ENCODE data around the gene CRIP2. TPM values are rescaled to one million over a fixed set of nuclear protein-coding genes. Genes with fewer than 3 reads are reported as not detected.

The CRIP2 gene
- total and polyA plus RNA-seq, 9 donors: 0.35 to 242 (median 47.8) TPM

DNA sequence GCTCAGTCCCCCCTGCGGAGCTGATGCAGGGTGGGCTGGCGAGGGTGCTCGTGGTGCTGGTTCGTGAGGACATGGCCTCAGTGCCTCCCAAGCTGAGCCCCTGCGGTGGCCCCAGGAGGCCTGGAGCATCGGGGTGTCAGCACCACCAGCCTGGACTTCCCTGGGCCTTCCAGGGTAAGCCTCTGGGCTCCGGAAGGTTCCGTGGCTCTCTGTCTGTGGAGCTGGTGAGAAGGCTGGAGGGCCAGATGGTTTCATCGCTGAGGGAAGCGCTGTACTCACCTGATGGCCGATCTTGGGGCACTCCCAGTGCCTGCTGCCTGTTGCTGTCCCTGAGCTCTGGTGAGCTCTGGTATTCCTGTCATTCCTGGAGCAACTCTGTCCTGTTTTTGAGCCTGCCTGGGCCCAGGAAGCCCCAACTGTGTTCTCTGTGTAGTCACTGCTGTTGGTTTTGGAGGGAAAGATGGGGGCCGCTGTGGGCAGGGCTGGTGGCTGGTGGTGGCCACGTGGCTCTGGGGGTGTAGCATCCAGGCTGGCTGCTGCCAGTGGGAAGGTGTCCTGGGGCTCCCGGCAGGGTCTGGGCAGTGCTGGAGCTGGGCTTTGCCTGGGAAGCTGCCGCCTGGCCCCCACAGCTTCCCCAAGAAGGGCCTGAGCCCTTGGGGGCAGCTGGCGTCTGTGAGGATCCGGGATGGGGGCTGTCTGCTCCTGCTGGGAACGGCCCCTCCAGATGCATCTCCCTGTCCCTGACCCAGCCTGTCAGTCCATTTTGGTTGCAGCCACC, 36.7 kb upstream of the CRIP2 start:
- Histone ChIP-seq H3K4me3 (no peak overlapping the region), H3K36me3 (no peaks in the 10 kb centered on the region), H3K4me1 (ENCODE audit: insufficient read depth) (peaks cover 2% of the 10 kb centered on the region), H3K27me3 (no peaks in the 10 kb centered on the region), H3K9me3 (no peaks in the 10 kb centered on the region), H3K27ac (no peak overlapping the region)
- DNase-seq: no peak
- intact Hi-C loops (cut with DNase I): no loop called here
- 87 to 91% (median 88%) methylated on average over 15 to 18 of the region's 18 CpGs for WGBS, 3 donors
- no peak for TF ChIP-seq EP300 (IDR thresholded peaks at IDR 0.05)
- no peak for TF ChIP-seq POLR2A (IDR thresholded peaks at IDR 0.05)
- TF ChIP-seq, protein P1, sequence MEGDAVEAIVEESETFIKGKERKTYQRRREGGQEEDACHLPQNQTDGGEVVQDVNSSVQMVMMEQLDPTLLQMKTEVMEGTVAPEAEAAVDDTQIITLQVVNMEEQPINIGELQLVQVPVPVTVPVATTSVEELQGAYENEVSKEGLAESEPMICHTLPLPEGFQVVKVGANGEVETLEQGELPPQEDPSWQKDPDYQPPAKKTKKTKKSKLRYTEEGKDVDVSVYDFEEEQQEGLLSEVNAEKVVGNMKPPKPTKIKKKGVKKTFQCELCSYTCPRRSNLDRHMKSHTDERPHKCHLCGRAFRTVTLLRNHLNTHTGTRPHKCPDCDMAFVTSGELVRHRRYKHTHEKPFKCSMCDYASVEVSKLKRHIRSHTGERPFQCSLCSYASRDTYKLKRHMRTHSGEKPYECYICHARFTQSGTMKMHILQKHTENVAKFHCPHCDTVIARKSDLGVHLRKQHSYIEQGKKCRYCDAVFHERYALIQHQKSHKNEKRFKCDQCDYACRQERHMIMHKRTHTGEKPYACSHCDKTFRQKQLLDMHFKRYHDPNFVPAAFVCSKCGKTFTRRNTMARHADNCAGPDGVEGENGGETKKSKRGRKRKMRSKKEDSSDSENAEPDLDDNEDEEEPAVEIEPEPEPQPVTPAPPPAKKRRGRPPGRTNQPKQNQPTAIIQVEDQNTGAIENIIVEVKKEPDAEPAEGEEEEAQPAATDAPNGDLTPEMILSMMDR (IDR thresholded peaks at IDR 0.05): no peak

DNA sequence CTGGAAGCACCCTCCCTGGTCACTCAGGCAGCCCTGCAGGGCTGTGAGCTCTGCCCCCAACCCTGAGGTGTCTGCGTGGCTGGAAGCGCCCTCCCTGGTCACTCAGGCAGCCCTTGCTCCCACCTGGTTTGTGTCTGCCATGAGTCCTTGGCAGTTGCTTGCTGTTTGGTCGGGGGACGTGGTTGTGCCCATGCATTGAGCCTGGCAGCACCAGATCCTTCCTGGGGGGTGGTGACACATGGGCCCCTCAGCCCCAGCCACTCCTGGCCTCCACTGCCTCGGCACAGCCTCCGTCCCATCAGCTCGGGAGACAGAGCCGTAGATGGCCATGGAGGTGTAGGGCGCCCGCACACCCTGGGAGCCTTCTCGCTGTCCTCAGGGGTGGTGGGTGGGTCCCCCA, 35.4 kb upstream of the CRIP2 start:
- 83 to 86% (median 86%) methylated on average over 10 to 11 of the region's 11 CpGs for WGBS, 3 donors
- H3K36me3 ChIP-seq: no peaks in the 10 kb centered on the region
- no peaks in the 10 kb centered on the region for H3K27me3 ChIP-seq
- DNase-seq: no peak
- H3K4me1 ChIP-seq (ENCODE audit: insufficient read depth): peaks cover 2% of the 10 kb centered on the region
- no peak overlapping the region for H3K4me3 ChIP-seq
- TF ChIP-seq POLR2A (IDR thresholded peaks at IDR 0.05): no peak
- TF ChIP-seq, protein P1 (IDR thresholded peaks at IDR 0.05): no peak
- TF ChIP-seq EP300 (IDR thresholded peaks at IDR 0.05): no peak
- intact Hi-C loops (cut with DNase I): no loop called here
- no peak overlapping the region for H3K27ac ChIP-seq
- no peaks in the 10 kb centered on the region for H3K9me3 ChIP-seq

DNA sequence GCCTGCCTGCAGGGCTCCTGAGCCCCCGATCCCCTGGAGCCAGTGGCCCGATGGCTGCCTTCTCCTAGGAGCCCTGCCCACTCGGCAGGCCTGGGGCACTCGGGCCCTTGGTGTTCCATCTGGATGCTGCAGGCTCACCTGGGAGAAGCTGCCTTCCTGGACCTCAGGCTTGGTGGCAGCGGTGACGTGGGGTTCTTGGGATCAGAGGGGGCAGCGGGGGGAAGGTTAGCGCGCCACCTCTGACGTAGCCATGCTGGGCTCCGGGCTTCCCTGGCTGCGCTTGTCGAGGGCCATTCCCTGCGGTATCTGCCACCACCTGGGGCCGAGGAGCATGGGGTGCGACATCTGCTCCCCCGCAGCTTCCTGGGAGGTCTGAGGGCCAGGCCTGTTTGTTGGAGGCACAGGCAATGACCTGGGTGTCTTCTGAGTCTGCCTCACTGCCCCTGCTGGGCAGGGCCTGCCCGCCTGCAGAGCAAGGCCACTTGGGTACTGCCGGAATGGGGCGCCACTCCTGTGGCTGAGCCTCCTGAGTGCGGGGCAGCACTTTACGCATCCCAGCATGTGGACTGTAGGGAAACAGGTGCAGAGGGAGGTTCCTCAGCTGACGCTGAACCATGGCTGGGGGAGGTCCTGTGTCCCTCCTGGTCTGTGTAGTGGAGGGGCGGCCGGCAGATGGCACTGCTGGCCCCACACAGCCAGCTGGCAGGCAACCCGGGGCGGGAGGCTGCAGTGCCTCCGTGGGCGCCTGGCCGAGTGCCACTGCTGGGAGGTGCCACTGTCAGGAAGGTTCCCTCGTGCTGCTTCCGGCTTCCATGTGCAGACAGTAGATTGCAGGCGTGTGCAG, 34.7 kb upstream of the CRIP2 start:
- no peak for DNase-seq
- H3K4me1 ChIP-seq (ENCODE audit: insufficient read depth): peaks cover 2% of the 10 kb centered on the region
- WGBS, 3 donors: 85 to 92% (median 89%) methylated on average over 26 to 33 of the region's 33 CpGs
- H3K36me3 ChIP-seq: no peaks in the 10 kb centered on the region
- H3K27me3 ChIP-seq: no peaks in the 10 kb centered on the region
- TF ChIP-seq EP300 (IDR thresholded peaks at IDR 0.05): no peak
- TF ChIP-seq, protein P1 (IDR thresholded peaks at IDR 0.05): no peak
- TF ChIP-seq POLR2A (IDR thresholded peaks at IDR 0.05): no peak
- intact Hi-C loops (cut with DNase I): no loop called here
- H3K9me3 ChIP-seq: no peaks in the 10 kb centered on the region
- H3K4me3 ChIP-seq: no peak overlapping the region
- H3K27ac ChIP-seq: no peak overlapping the region

DNA sequence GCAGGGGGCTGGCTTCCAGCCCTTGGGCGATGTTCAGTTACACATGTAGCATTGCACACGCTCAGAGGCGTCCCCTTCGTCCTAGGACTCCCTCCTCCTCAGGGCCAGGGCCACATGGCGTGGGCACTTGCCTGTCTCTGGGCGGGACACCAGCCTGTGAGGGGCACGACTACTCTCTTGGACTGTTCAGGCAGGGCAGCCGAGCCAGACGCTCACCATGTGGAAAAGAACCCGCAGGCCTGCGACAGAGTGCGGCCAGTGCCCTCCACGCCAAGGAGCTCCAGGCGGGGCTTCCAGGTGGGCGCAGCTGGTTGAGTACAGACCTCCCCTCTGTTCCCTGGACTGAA, 34.1 kb upstream of the CRIP2 start:
- intact Hi-C loops (cut with DNase I): no loop called here

More for the DNA sequence above, 34.1 kb upstream of the CRIP2 start:
- Histone ChIP-seq H3K36me3 (no peaks in the 10 kb centered on the region), H3K27ac (no peak overlapping the region), H3K4me1 (ENCODE audit: insufficient read depth) (peaks cover 2% of the 10 kb centered on the region), H3K4me3 (no peak overlapping the region), H3K27me3 (no peaks in the 10 kb centered on the region), H3K9me3 (no peaks in the 10 kb centered on the region)
- 92 to 94% (median 93%) methylated on average over 14 to 15 of the region's 15 CpGs for WGBS, 3 donors
- TF ChIP-seq EP300 (IDR thresholded peaks at IDR 0.05) (no peak), POLR2A (IDR thresholded peaks at IDR 0.05) (no peak)
- TF ChIP-seq, protein P1 (IDR thresholded peaks at IDR 0.05): no peak
- no peak for DNase-seq

All from ovary (tissue), 9 donors.